Measurements from ENCODE around the gene NPAS2.

Gene NPAS2

GRCh38 chr2:100823665-100824438, 3.9 kb downstream of the NPAS2 start:
- DNase-seq: no peak

GRCh38 chr2:100824842-100825241, 4.9 kb downstream of the NPAS2 start:
- no peak for DNase-seq

GRCh38 chr2:100826494-100826893, 6.6 kb downstream of the NPAS2 start:
- DNase-seq: no peak

- DNase-seq: no peak
These were observed 11.3 kb downstream of the NPAS2 start for GRCh38 chr2:100831158-100831750.

GRCh38 chr2:100831831-100832230, 11.9 kb downstream of the NPAS2 start:
- DNase-seq: no peak

GRCh38 chr2:100832885-100833284, 12.9 kb downstream of the NPAS2 start:
- DNase-seq: no peak

GRCh38 chr2:100833331-100833730, 13.4 kb downstream of the NPAS2 start:
- no peak for DNase-seq

GRCh38 chr2:100834221-100834620, 14.3 kb downstream of the NPAS2 start:
- no peak for DNase-seq

GRCh38 chr2:100835006-100835659, 15.2 kb downstream of the NPAS2 start:
- no peak for DNase-seq

- DNase-seq: no peak
These were observed 20.6 kb downstream of the NPAS2 start for GRCh38 chr2:100840519-100840918.

- no peak for DNase-seq
These were observed 22.4 kb downstream of the NPAS2 start for GRCh38 chr2:100842241-100842922.

GRCh38 chr2:100844514-100844913, 24.6 kb downstream of the NPAS2 start:
- DNase-seq: no peak

GRCh38 chr2:100845141-100845991, 25.4 kb downstream of the NPAS2 start:
- no peak for DNase-seq

GRCh38 chr2:100846716-100847115, 26.8 kb downstream of the NPAS2 start:
- no peak for DNase-seq

GRCh38 chr2:100852447-100852846, 32.5 kb downstream of the NPAS2 start:
- no peak for DNase-seq

- DNase-seq: no peak
These were observed 33.3 kb downstream of the NPAS2 start for GRCh38 chr2:100852999-100853908.

- DNase-seq: no peak
These were observed 34.2 kb downstream of the NPAS2 start for GRCh38 chr2:100853909-100854810.

GRCh38 chr2:100855084-100855483, 35.1 kb downstream of the NPAS2 start:
- no peak for DNase-seq

GRCh38 chr2:100855606-100856005, 35.7 kb downstream of the NPAS2 start:
- DNase-seq: no peak

- no peak for DNase-seq
These were observed 36.8 kb downstream of the NPAS2 start for GRCh38 chr2:100856732-100857131.

Data from effector CD8-positive, alpha-beta T cell (primary cell).